GM12878 (cell line): ENCODE data around the gene FRYL. TPM values are rescaled to one million over a fixed set of nuclear protein-coding genes. Genes with fewer than 3 reads are reported as not detected.

ENCODE experiments used
- ATAC-seq: fragments of 200-7000 bp; cut with Tn5 transposase; 3 replicates; pipeline ENCODE4 v1.9.1; 2020; ENCODE audit warnings: mild to moderate bottlenecking, moderate library complexity
- BruUV-seq: library from RNA; stranded (reverse); fragments of 400-500 nt; replicated peaks from 2 replicates; lab custom pipeline; 2021; lab: Mats Ljungman, UMichigan
- CTCF ChIA-PET: fragments of 300-600 bp; sonication (Branson Sonifier 250); formaldehyde crosslinking; extraction: SDS; loops from one replicate; lab custom pipeline; 2021; ENCODE audit warnings: inconsistent platforms; lab: Yijun Ruan, JAX
- POLR2A ChIA-PET: fragments of 350-600 bp; formaldehyde crosslinking; extraction: SDS; loops from one replicate; lab custom pipeline; 2021; ENCODE audit warnings: inconsistent platforms; lab: Charles Lee
- RAD21 ChIA-PET: fragments of 300-600 bp; sonication (Branson Sonifier 250); formaldehyde crosslinking; loops from one replicate; lab custom pipeline; 2023; ENCODE audit warnings: antibody characterized with exemption; ENCODE audit not compliant: unreplicated experiment; lab: Charles Lee
- SMC1A ChIA-PET: fragments of 300-600 bp; sonication (Branson Sonifier 250); formaldehyde crosslinking; loops from one replicate; lab custom pipeline; 2023; ENCODE audit not compliant: unreplicated experiment, uncharacterized antibody; lab: Charles Lee
- DNase-seq: peaks from one replicate; pipeline ENCODE4 v3.0.0-alpha.2; 2011; ENCODE audit warnings: low read depth, low spot score
- FAIRE-seq: peaks from 3 replicates; lab custom pipeline; 2011; peaks lifted over from hg19 to GRCh38; lab: Jason Lieb, UNC
- H2AFZ ChIP-seq: 2 replicates; pipeline ENCODE4 v1.6.0; 2011; ENCODE audit warnings: low read depth, low read length, control low read depth; ENCODE audit not compliant: control insufficient read depth
- H3K27ac ChIP-seq: 2 replicates; pipeline ENCODE4 v1.5.1; 2011; ENCODE audit warnings: control low read depth; ENCODE audit not compliant: control insufficient read depth, insufficient read depth
- H3K27me3 ChIP-seq, 2 experiments: replicated peaks in 1 of 2; 2 replicates each; pipeline versions ENCODE4 v1.6.0 to v1.6.1; 2011; ENCODE audit warnings: low read length in 1 of 2; ENCODE audit not compliant: control insufficient read depth in 2 of 2, insufficient read depth in 2 of 2
- H3K36me3 ChIP-seq, 2 experiments: 2 replicates each; pipeline ENCODE4 v1.5.1; 2011; ENCODE audit warnings: low read length in 1 of 2; ENCODE audit not compliant: control insufficient read depth in 2 of 2, insufficient read depth in 2 of 2
- H3K4me1 ChIP-seq: 2 replicates; pipeline ENCODE4 v1.6.1; 2011; ENCODE audit warnings: mild to moderate bottlenecking, low read length, moderate library complexity, mixed read lengths; ENCODE audit not compliant: control insufficient read depth, insufficient read depth
- H3K4me2 ChIP-seq: 2 replicates; pipeline ENCODE4 v1.6.0; 2011; ENCODE audit warnings: control low read depth; ENCODE audit not compliant: control insufficient read depth, insufficient read depth
- H3K4me3 ChIP-seq: fragments of 200-600 bp; sonication (generic); 2 replicates; pipeline ENCODE4 v1.5.1; 2016
- H3K79me2 ChIP-seq: 2 replicates; pipeline ENCODE4 v1.6.0; 2011; ENCODE audit warnings: low read length; ENCODE audit not compliant: control insufficient read depth, insufficient read depth
- H3K9ac ChIP-seq: 2 replicates; pipeline ENCODE4 v1.8.0; 2011; ENCODE audit warnings: low read length, control low read depth, mixed read lengths; ENCODE audit not compliant: control insufficient read depth, insufficient read depth
- H3K9me3 ChIP-seq: replicated peaks from 3 replicates; pipeline ENCODE4 v1.5.1; 2011; ENCODE audit warnings: mild to moderate bottlenecking, low read length; ENCODE audit not compliant: control insufficient read depth, insufficient read depth
- H4K20me1 ChIP-seq: 2 replicates; pipeline ENCODE4 v1.6.0; 2011; ENCODE audit not compliant: control insufficient read depth, insufficient read depth
- CBFB ChIP-seq: IDR thresholded peaks from 2 replicates; pipeline ENCODE4 v1.6.1; 2016; ENCODE audit warnings: antibody characterized with exemption, low read depth
- E2F8 ChIP-seq: fragments of 450-650 bp; IDR thresholded peaks from 2 replicates; pipeline ENCODE4 v1.6.1; 2018; ENCODE audit warnings: mild to moderate bottlenecking, low read depth, moderate library complexity; ENCODE audit not compliant: partially characterized antibody
- FOXM1 ChIP-seq: IDR thresholded peaks from 2 replicates; pipeline ENCODE4 v1.6.1; 2012; ENCODE audit warnings: low read depth, mild to moderate bottlenecking, inconsistent platforms, low read length, moderate library complexity
- HDGF ChIP-seq: fragments of 450-650 bp; IDR thresholded peaks from 2 replicates; pipeline ENCODE4 v1.6.1; 2016; ENCODE audit warnings: antibody characterized with exemption
- PAX8 ChIP-seq: fragments of 450-650 bp; IDR thresholded peaks from 2 replicates; pipeline ENCODE4 v1.6.1; 2017; ENCODE audit warnings: mild to moderate bottlenecking, moderate library complexity
- RELB ChIP-seq: fragments of 450-650 bp; IDR thresholded peaks from 2 replicates; pipeline ENCODE4 v1.6.1; 2017; ENCODE audit warnings: low read depth, mild to moderate bottlenecking, moderate library complexity
- SMAD5 ChIP-seq: IDR thresholded peaks from 2 replicates; pipeline ENCODE4 v1.6.1; 2016; ENCODE audit warnings: antibody characterized with exemption, low read depth
- SMARCA5 ChIP-seq: fragments of 450-650 bp; IDR thresholded peaks from 2 replicates; pipeline ENCODE4 v1.6.1; 2017; ENCODE audit warnings: mild to moderate bottlenecking
- SREBF1 ChIP-seq: IDR thresholded peaks from 2 replicates; pipeline ENCODE4 v1.6.1; 2012; ENCODE audit warnings: mild to moderate bottlenecking, low read length
- STAT3 ChIP-seq: IDR thresholded peaks from 2 replicates; pipeline ENCODE4 v1.6.1; 2011; ENCODE audit warnings: low read depth, low read length, improper control_type of control experiment
- TBL1XR1 ChIP-seq: IDR thresholded peaks from 2 replicates; pipeline ENCODE4 v1.6.1; 2012; ENCODE audit warnings: low read depth, low read length, improper control_type of control experiment
- USF2 ChIP-seq: IDR thresholded peaks from 2 replicates; pipeline ENCODE4 v1.6.1; 2011; ENCODE audit warnings: low read depth, low read length, improper control_type of control experiment, borderline replicate concordance
- WGBS: methylation state at CpG from one replicate; pipeline ENCODE4 v1.1.6; 2016; ENCODE audit warnings: low lambda C conversion rate; ENCODE audit not compliant: insufficient replicate concordance, insufficient coverage; ENCODE audit errors: missing lambda C conversion rate; 5-methylcytosine and 5-hydroxymethylcytosine counted together
- in situ Hi-C: fragments of 300-500 bp; cut with MboI; formaldehyde crosslinking; loops from 9 replicates; pipeline ENCODE4 v1.14.3; 2018; ENCODE audit warnings: mixed read lengths
- intact Hi-C: fragments of 100-400 bp; cut with micrococcal nuclease; formaldehyde crosslinking; loops from one replicate; pipeline ENCODE4 v1.14.2; 2022; ENCODE audit not compliant: unreplicated experiment
- polyA plus RNA-seq, 11 experiments: library from polyadenylated mRNA; depleted of rRNA in 4 of 11; unstranded in 6 of 11; stranded (reverse) in 5 of 11; fragments of >200 nt; fragmentation: Nextera tagmentation in 4 of 11; fragmentation: Illumina TruSeq in 1 of 11; extraction: Ambion mirVana in 4 of 11; extraction: Trizol in 1 of 11; gene quantifications; 1 replicate in 1 of 11; 2 replicates in 10 of 11; pipeline versions ENCODE4 v1.2.1 to v1.2.3, GENCODE V29; 2011 to 2016; ENCODE audit warnings: inconsistent platforms in 2 of 11, missing spikeins in 2 of 11, low read depth in 1 of 11
- total RNA-seq, 4 experiments: library from RNA; depleted of rRNA in 3 of 4; stranded (reverse); fragments of >200 nt in 3 of 4; fragmentation: Illumina TruSeq in 1 of 4; extraction: Trizol in 1 of 4; gene quantifications; 2 replicates each; pipeline versions ENCODE4 v1.2.1 to v1.2.3, GENCODE V29; 2013 to 2021

FRYL gene
- total and polyA plus RNA-seq, 10 of the 15 experiments (the other 5 are each of a cell fraction or from before 2014, with no cell fraction given): 10.3 to 50.6 (median 28.7) TPM

GRCh38 chr4:48665555-48666186 is 114.4 kb downstream of the FRYL start:
- CTCF ChIA-PET: interaction anchor here (1.6 kb wide), 1 partner anchor 16 kb away, joined by 3 read pairs; no protein-coding TSS in a partner anchor
- POLR2A ChIA-PET: no interaction called here
- no peaks in the 10 kb centered on the region for H3K27me3 ChIP-seq
- no peak overlapping the region for H3K4me2 ChIP-seq
- SMC1A ChIA-PET: interaction anchor here (0.9 to 1.6 kb wide), 6 partner anchors 10 to 181 kb away, joined by 3 to 8 read pairs (median 4); no protein-coding TSS in a partner anchor
- FAIRE-seq (no peak), DNase-seq (no peak), ATAC-seq (no peak; the same call in 2 of the 3 replicates)
- H3K4me1 ChIP-seq: no peaks in the 10 kb centered on the region
- no peaks in the 10 kb centered on the region for H3K36me3 ChIP-seq
- WGBS: 99% methylated on average over 4 of the region's 4 CpGs
- H3K9ac ChIP-seq: no peak overlapping the region
- intact Hi-C loops (no loop called here), in situ Hi-C loops (no loop called here)
- no peak overlapping the region for H3K4me3 ChIP-seq
- no peaks in the 10 kb centered on the region; the same call in 1 of the 3 replicates for H3K9me3 ChIP-seq
- H4K20me1 ChIP-seq: no peaks in the 10 kb centered on the region
- RAD21 ChIA-PET: interaction anchor here (0.9 to 1.1 kb wide), 2 partner anchors 9 to 25 kb away, joined by 3 read pairs; no protein-coding TSS in a partner anchor
- peaks cover 3% of the 10 kb centered on the region for H3K79me2 ChIP-seq
- H2AFZ ChIP-seq: no peak overlapping the region
- BruUV-seq: no TSS peak
- H3K27ac ChIP-seq: no peak overlapping the region
- TF ChIP-seq TBL1XR1: no peak
- no peak for TF ChIP-seq HDGF
- no peak for TF ChIP-seq CBFB
- no peak for TF ChIP-seq USF2
- TF ChIP-seq SMARCA5: no peak
- TF ChIP-seq STAT3: no peak
- no peak for TF ChIP-seq SMAD5
- no peak for TF ChIP-seq SREBF1
- no peak for TF ChIP-seq FOXM1
- TF ChIP-seq E2F8: no peak
- no peak for TF ChIP-seq RELB
- TF ChIP-seq PAX8: no peak
